HG03103 (cell line): Measurements from ENCODE around the gene ERI3.

Experiments
- ATAC-seq: cut with Tn5 transposase; IDR thresholded peaks from one replicate; pipeline ENCODE4 v1.9.1; 2021; ENCODE audit warnings: low read depth; ENCODE audit not compliant: unreplicated experiment

Gene ERI3

GRCh38 chr1:44263568-44264450 lies 91.2 kb downstream of the ERI3 start:
- ATAC-seq, result no peak

DNA sequence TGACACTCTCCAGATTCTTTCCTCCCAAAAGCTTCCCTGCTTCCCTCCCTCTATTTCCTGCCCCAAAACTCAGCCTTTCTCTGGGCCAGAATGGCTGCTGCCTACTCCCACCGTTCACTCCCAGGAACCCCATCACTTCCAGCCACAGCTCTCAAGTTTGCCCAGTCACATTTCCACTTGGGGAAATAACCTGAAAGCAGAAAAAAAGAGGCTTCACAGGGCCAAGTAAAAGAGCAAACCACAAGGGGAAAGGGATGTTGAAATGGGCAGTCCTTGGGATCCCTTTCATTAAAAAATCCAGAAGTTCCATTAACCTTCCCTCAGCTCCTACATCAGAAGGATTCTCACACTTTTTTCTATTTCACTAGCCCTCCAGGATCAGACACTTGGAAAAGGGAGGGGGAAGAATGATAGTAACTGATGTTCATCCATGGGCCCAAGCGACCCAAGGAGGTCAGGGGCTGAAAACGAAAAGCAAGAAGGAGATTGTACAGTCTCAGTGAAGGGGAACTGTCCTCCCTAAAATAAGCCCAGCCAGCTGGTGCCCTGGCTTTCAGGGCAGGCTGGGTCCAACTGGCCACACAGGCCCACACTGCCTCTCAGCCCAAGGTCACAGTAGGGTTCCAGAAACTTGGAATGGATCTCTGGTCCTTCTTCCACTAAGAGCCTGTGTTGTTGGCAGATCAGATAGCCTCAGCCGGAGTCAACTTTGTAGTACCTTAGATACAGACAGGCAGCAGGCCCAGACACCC lies 92.1 kb downstream of the ERI3 start:
- no peak for ATAC-seq

DNA sequence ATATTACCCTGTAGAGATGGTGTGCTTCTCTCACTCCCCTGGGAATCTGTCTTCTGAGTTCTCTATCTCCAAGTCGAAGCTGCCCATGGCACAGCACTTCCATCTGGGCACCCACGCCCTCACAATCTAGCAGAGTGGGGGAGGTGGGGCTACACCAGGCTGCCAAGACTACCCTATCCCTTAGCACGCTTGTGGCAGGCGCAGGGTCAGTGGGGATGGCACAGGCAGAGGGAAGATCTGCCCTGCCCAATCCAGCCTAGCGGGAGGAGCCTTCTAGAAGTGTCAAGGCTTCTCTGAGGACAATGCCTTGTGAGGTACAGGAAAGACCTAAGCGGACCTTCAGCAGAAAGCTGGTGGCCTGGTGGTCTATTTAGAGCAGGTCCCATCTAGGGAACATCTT lies 92.6 kb downstream of the ERI3 start:
- ATAC-seq, result no peak

GRCh38 chr1:44261962-44262361 lies 93.1 kb downstream of the ERI3 start:
- no peak for ATAC-seq

DNA sequence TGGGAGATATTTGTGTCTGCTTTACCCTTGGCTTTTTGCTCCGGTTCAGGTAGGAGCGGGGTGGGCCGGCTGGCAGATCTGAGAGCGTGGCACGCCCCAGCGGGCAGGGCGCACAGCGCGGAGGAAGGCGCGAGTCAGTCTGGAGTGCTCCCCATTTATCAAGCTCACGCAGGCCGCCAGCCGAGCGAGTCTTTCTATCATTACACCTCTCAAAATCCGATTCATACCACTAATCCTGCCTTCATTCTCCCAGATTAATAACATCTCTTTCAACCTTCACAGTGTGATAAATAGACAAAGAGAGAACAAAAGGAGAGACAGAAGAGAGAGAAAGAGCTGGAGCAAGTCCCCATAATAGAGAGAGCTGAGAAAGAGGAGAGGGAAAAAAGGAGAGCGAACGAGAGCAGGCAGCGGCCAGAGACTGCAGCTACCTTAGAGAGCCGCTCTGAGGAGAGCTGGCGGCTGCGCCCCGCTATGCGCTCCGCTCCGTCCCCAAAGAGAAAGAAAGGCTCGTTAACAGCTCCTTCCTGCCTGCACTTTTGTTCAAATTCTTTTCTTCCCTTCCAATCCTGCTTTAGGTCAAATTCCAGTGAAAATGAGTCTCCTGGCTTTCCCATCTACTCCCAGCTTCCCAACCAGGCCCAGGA lies 93.8 kb downstream of the ERI3 start:
- no peak for ATAC-seq

- ATAC-seq, result no peak
Measured at GRCh38 chr1:44260792-44261170, 94.3 kb downstream of the ERI3 start.

- ATAC-seq, result no peak
Measured at GRCh38 chr1:44259090-44259489, 96.0 kb downstream of the ERI3 start.

- no peak for ATAC-seq
Measured at GRCh38 chr1:44256762-44257554, 98.1 kb downstream of the ERI3 start.

- no peak for ATAC-seq
Measured at GRCh38 chr1:44254392-44254910, 100.6 kb downstream of the ERI3 start.

- ATAC-seq, result no peak
Measured at GRCh38 chr1:44251989-44252671, 102.9 kb downstream of the ERI3 start.

DNA sequence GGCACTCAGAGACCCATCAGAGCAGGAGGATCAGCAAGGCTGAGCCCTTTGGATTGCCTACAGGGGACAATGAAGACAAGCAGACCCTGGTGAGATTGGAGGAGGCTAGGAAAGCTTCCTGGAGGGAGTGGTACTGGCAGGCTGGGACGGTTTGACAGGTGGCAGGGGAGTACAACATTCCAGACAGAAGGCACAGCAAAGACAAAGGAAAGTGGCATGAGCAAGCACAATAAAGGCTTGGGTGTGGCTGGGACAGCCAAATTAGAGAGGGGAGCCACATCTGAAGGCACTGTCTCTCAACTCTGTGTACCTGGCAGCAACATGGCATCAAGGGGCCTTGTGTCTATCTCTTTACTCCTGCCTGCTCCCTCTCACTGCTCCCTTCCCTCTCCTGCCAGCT lies 103.6 kb downstream of the ERI3 start:
- no peak for ATAC-seq

DNA sequence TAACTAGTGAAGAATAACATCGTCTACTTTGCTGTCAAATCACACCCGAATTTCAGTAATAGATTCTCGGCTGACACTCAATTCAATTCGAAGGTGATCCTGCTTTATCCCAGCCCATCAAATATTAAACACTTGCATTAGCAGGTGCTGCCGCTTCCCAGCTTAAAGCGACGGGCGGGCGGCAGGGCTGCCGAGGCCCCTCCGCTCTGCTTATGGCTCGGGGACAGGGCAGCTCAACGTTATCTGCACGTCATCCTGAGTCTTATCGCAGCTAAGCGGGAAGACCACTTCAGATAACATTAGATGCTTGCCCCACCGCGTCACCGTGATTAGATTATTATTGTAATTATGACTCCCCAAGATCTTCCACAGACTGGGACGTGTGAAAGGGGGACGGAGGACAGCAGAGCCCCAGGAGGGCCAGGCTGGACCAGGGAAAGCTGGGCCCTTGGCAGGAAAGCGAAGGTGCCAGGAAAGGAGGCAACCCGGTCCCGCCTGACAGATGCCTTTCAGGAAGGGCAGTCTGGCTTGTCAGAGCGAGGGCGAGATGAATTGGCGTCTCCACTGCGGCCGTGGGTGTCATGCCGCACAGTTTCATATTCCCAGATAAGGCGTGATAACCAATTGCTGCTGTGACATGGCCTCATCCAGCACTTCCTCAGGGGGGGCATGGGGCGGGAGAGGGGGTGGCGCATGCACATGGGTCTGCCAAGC lies 104.8 kb downstream of the ERI3 start:
- ATAC-seq, result no peak

DNA sequence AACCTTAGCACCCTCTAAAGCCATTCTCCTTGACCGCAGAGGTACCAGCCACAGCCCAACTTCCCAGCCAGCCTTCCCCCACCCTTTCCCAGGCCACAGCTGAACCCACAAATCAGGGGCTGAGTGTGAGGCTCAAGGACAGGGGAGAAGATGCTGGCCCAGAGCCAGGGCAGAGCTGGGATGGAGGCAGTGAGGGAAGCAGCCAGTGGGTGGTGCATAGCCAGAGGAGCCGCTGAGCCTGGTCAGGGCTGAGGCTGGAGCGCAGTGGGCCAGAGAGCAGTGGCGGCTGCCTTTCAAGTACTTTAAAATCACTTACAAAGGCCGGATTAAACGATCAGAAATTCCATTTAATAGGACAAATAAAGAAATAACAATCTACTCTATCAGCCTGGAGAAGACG lies 105.5 kb downstream of the ERI3 start:
- ATAC-seq, result no peak

DNA sequence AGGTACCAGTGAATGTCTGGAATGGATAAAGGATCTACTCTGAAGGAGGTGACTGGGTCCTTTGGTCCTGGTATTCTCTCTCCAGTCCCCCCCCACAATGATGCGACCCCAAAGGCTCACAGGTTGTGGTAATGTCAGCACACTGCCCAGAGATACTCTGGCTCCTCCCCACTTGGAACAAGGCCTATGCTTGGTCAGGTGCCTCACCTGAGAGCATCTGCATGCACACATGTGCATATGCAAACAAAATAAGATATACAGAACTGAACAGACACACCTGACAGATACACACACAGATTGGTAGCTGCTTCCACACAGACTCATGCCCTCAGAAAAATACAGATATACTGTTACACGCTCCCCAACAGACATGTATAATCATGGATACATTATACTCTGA lies 108.3 kb downstream of the ERI3 start:
- no peak for ATAC-seq

- no peak for ATAC-seq
Measured at GRCh38 chr1:44244986-44245385, 110.1 kb downstream of the ERI3 start.

DNA sequence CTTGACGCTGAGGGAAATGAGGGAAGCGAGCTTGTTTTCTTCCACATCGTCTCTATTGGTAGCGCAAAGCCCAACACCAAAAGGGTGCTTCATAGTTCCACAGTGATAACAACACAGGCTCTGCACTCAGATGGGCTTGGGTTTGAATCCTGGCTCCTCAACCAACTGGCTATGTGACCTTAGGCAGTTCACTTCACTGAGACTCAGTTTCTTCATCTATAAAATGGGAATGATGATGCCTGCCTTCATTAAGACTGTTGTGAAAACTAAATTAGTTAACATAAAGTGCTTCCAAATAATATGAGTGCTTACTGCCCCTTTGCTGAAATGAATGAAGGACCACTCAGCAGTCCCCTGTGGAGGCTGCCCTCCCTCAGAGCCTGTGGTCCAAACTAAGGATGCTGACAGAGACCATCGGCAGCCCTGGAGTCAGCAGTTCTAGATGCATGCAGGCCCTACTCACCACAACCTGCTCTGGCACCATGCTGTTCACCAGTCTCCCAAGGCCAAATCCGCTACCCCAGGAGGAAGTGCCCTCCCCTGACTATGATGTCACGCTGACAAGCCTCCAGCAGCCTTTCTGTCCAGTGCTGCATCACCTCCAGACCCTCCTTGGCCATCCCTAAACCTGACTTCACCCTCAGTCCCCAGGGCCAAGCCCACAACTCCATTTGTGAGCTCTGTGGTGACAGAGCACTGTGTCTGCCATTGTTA lies 111.1 kb downstream of the ERI3 start:
- ATAC-seq, result no peak

DNA sequence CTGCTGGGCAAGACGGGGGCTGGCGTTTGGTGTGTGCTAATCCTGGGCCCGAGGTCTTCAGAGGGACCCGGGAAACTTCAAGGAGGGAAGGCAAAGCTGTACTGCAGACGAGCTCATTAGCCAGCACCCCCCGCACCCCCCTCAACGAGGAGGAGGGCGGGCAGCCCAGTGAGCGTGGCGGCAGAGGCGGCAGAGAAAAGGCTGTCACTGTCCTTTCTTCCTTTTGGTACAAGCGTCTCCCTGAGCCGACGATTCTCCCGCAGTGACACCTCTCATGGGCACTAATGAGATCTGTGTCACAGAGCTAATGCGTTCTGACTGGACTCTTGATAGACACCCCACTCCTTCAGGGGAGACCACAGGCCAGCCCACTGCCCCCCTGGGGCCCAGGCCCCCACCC lies 112.3 kb downstream of the ERI3 start:
- no peak for ATAC-seq

GRCh38 chr1:44240802-44241671 lies 114.0 kb downstream of the ERI3 start:
- no peak for ATAC-seq
